ENCODE data around the gene UBTF. TPM values are rescaled to one million over a fixed set of nuclear protein-coding genes. Genes with fewer than 3 reads are reported as not detected.
A peak's percentile ranks its signal among the peaks of the same experiment; 100 is the strongest.

Gene UBTF
- total RNA-seq, 3 donors from 2014 or later = 50.1 to 65.1 (median 60.6) TPM

DNA sequence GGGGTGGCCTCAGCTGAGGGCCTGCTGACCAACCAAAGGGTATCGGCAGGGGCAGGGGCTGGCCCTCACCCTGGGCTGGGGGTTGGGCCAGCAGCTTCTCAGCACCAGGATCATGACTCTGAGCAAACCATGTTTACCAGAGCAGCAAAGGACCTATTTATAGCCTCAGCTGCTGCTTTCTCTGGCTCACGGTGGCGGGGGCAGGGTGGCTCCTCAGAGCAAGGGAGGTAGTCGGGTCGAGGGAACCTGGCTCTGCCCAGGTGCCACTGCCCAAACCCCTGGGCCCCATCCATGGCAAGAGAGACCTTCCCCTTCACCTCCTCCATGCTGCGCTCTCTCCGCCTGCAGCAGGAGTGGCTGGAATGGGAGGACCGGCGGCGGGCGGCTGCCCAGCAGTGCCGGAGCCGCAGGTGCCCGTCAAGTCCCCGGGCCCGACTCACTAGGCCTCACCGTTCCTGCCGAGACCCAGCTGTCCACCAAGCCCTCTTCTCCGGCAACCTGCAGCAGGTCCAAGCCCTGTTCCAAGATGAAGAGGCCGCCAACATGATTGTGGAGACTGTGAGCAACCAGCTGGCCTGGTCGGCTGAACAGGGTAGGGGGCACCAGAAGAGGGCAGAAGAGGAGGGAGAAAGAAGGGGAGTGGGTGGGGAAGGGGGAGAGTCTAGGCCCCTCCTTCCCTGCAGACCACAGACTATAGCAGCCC is 48.8 kb downstream of the UBTF start, which contains the start of gene ASB16:
TSS of gene ASB16 (plus strand) at position 206 of the 703 bp plus-strand sequence. CDS start at position 292, 86 bp downstream.
- no peak for DNase-seq (ENCODE audit: low spot score in 2 of 2)
- H3K27ac ChIP-seq = no peak within 1 kb of the TSS

DNA sequence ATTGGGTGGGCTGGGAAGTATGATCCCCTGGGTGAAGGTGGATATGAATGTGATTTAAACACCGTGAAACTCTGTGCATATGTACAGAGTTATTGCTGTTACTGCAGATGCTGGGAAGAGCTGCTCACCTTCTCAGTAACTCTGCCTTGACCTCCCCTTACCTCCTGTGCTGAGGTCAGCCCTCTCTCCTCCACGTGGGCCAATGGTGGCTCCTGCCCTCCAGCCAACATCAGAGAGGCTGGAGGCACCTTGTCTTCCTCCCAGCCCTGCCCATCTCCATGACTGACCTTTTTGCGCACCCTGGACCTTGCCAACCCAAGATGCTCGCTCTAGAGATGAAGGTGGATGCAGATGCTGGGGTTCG is 49.4 kb downstream of the UBTF start:
- H3K27me3 ChIP-seq = no peaks in the 10 kb centered on the region
- H3K4me1 ChIP-seq = no peaks in the 10 kb centered on the region
- no peaks in the 10 kb centered on the region for H3K9me3 ChIP-seq
- H3K27ac ChIP-seq = no peak overlapping the region
- intact Hi-C loops (cut with DNase I; ENCODE audit: low total_unique reads) = no loop called here
- no peak for TF ChIP-seq POLR2A (IDR thresholded peaks at IDR 0.05)
- no peak for TF ChIP-seq POLR2AphosphoS5 (IDR thresholded peaks at IDR 0.05)
- TF ChIP-seq, protein P1, sequence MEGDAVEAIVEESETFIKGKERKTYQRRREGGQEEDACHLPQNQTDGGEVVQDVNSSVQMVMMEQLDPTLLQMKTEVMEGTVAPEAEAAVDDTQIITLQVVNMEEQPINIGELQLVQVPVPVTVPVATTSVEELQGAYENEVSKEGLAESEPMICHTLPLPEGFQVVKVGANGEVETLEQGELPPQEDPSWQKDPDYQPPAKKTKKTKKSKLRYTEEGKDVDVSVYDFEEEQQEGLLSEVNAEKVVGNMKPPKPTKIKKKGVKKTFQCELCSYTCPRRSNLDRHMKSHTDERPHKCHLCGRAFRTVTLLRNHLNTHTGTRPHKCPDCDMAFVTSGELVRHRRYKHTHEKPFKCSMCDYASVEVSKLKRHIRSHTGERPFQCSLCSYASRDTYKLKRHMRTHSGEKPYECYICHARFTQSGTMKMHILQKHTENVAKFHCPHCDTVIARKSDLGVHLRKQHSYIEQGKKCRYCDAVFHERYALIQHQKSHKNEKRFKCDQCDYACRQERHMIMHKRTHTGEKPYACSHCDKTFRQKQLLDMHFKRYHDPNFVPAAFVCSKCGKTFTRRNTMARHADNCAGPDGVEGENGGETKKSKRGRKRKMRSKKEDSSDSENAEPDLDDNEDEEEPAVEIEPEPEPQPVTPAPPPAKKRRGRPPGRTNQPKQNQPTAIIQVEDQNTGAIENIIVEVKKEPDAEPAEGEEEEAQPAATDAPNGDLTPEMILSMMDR (IDR thresholded peaks at IDR 0.05) = no peak
- H3K36me3 ChIP-seq = no peaks in the 10 kb centered on the region
- no peak overlapping the region for H3K4me3 ChIP-seq
- no peak for DNase-seq (ENCODE audit: low spot score in 2 of 2)

More for the DNA sequence above, 48.8 kb downstream of the UBTF start, which contains the start of gene ASB16:
- Histone ChIP-seq H3K9me3 (no peaks in the 10 kb centered on the region), H3K27me3 (no peaks in the 10 kb centered on the region), H3K4me3 (peak within 1 kb of the TSS in 1 of 3 donors; percentile 7), H3K36me3 (no peaks in the 10 kb centered on the region), H3K4me1 (no peaks in the 10 kb centered on the region)
- TF ChIP-seq POLR2AphosphoS5 (IDR thresholded peaks at IDR 0.05) (no peak), POLR2A (IDR thresholded peaks at IDR 0.05) (no peak)
- TF ChIP-seq, protein P1 (IDR thresholded peaks at IDR 0.05) = no peak
- intact Hi-C loops (cut with DNase I; ENCODE audit: low total_unique reads) = no loop called here

DNA sequence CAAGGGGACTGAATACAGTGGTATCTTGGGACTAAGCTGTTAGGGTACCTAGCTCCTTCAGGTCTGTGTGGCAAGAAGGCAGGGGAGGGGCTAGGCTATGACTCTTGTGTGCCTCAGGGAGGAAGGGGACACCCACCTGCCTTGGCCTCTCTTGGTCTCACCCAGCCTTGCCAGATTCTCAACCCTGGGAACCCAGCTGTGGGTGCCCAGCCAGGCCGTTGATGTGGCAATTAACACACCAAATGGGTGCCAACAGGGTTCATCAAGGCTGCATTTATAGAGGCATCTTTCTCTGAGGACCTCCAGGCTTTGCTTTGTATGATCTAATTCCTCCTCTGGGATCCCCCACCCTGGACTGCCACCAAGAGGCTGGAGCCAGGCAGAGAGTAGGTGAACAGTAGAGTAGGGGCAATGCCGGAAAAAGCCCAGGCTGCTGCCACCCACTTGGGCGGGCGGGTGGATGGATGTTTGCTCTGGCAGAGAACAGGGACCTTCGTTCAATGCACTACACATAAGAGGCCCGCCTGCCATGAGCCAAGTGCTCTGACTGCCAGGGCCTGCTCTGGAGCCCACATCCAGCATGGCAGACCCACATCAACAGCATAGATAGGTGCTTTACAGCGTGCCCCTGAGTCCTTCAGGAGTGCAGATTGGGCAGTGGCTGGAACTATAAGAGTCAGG is 52.2 kb downstream of the UBTF start:
- no peaks in the 10 kb centered on the region for H3K4me1 ChIP-seq
- no peaks in the 10 kb centered on the region for H3K36me3 ChIP-seq
- intact Hi-C loops (cut with DNase I; ENCODE audit: low total_unique reads) = no loop called here
- no peaks in the 10 kb centered on the region for H3K9me3 ChIP-seq
- TF ChIP-seq POLR2AphosphoS5 (IDR thresholded peaks at IDR 0.05) = no peak
- TF ChIP-seq POLR2A (IDR thresholded peaks at IDR 0.05) = no peak
- TF ChIP-seq, protein P1 (IDR thresholded peaks at IDR 0.05) = no peak
- H3K27me3 ChIP-seq = no peaks in the 10 kb centered on the region
- no peak overlapping the region for H3K27ac ChIP-seq
- DNase-seq (ENCODE audit: low spot score in 2 of 2) = no peak
- no peak overlapping the region for H3K4me3 ChIP-seq

DNA sequence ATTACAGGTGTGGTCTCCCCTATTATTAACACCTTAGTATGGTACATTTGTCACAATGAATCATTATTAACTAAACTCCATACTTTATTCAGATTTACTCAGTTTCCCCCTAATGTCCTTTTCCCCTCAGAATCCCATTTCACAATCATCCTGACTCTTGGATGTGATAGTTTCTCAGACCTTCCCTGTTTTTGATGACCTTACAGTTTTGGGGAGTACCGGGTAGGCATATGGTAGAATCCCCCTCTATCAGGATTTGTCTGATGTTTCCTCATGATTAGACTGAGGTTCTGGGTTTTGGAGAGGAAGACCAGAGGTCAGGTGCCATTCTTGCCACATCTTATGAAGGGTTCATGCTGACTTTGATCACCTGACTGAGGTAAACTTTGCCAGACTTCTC is 55.0 kb downstream of the UBTF start:
- intact Hi-C loops (cut with DNase I; ENCODE audit: low total_unique reads) = no loop called here
- no peak for DNase-seq (ENCODE audit: low spot score in 2 of 2)
- H3K4me1 ChIP-seq = no peaks in the 10 kb centered on the region
- no peak overlapping the region for H3K27ac ChIP-seq
- no peak overlapping the region for H3K4me3 ChIP-seq
- H3K9me3 ChIP-seq = no peaks in the 10 kb centered on the region
- TF ChIP-seq POLR2A (IDR thresholded peaks at IDR 0.05) (no peak), POLR2AphosphoS5 (IDR thresholded peaks at IDR 0.05) (no peak)
- TF ChIP-seq, protein P1 (IDR thresholded peaks at IDR 0.05) = no peak
- H3K36me3 ChIP-seq = no peaks in the 10 kb centered on the region
- no peaks in the 10 kb centered on the region for H3K27me3 ChIP-seq

Data from breast epithelium (tissue), 4 donors.